ENCODE results near the gene ABCA10.
"Not testable (repeated sequence)": the region's sequence is repeated elsewhere in the genome, so short reads cannot be mapped to it uniquely, and the experiment has no call there.

ABCA10 gene

DNA sequence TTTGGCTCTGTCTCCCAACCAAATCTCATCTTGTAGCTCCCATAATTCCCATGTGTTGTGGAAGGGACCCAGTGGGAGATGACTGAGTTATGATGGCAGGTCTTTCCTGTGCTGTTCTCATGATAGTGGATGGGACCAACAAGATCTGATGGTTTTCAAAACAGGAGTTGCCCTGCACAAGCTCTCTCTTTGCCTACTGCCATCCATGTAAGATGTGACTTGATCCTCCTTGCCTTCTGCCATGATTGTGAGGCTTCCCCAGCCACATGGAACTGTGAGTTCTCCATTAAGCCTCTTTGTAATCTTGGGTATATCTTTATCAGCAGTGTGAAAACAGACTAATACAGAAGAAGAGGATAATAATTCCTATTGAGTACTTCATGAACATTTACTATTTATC is 60.0 kb downstream of the ABCA10 start:
- not testable (repeated sequence) for DNase-seq (ENCODE audit: low spot score)

DNA sequence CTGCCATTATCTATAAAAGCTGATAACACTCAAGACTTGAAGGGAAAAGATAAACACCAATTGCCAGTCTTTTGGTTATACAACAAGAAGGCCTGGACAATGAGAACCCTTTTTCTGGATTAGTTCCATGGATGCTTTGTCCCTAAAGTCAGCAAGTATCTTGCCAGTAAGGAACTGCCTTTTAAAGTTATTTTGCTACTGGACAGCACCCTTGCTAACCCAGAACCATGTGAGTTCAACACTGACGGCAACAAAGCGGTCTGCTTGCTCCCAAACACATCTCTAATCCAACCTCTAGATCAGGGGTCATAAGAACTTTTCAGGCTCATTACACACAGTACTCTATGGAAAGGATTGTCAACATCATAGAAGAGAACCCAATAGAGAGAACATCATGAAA is 61.7 kb downstream of the ABCA10 start:
- no peak for DNase-seq (ENCODE audit: low spot score)

- no peak for DNase-seq (ENCODE audit: low spot score)
These were observed 64.4 kb downstream of the ABCA10 start for GRCh38 chr17:69164206-69164605.

- DNase-seq (ENCODE audit: low spot score): no peak
These were observed 69.2 kb downstream of the ABCA10 start for GRCh38 chr17:69159418-69159817.

DNA sequence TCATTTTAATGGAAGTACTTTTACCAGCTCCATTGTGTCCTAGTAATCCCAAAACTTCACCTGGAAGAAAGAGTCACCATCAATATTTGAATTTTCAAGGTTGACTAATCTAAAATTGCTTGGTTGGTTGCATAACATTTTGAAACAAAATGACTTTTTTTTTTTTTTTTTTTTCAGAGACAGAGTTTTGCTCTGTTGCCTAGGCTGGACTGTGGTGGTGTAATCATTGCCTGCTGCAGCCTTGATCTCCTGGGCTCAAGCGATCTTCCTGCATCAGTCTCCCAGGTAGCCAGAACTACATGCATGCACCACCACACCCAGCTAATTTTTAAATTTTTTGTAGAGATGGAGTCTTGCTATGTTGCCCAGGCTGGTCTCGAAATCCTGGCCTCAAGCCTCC is 74.4 kb downstream of the ABCA10 start:
- DNase-seq (ENCODE audit: low spot score): no peak

DNA sequence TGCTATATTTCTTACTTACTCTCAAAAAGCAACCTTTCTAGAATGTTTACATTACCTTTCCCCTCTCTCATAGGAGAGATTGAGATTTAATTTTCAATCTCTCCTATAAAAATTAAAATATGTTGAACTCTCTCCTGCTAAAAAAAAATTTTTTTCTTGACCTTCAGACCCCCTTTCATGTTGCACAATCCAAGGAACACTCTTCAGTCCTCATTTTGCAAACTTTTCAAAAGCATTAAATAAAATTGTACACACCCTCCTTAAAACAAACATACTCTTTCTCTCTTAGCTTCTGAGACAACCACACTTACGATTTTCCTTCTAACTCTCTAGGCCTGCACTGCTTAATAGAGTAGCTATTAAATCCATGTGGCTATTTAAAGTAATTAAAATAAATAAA is 78.3 kb downstream of the ABCA10 start:
- DNase-seq (ENCODE audit: low spot score): no peak

GRCh38 chr17:69147460-69147859 is 81.2 kb downstream of the ABCA10 start:
- no peak for DNase-seq (ENCODE audit: low spot score)

GRCh38 chr17:69144331-69145255 is 84.0 kb downstream of the ABCA10 start:
- DNase-seq (ENCODE audit: low spot score): no peak

- DNase-seq (ENCODE audit: low spot score): no peak
These were observed 84.9 kb downstream of the ABCA10 start for GRCh38 chr17:69143683-69144231.

- no peak for DNase-seq (ENCODE audit: low spot score)
These were observed 85.5 kb downstream of the ABCA10 start for GRCh38 chr17:69143151-69143550.

DNA sequence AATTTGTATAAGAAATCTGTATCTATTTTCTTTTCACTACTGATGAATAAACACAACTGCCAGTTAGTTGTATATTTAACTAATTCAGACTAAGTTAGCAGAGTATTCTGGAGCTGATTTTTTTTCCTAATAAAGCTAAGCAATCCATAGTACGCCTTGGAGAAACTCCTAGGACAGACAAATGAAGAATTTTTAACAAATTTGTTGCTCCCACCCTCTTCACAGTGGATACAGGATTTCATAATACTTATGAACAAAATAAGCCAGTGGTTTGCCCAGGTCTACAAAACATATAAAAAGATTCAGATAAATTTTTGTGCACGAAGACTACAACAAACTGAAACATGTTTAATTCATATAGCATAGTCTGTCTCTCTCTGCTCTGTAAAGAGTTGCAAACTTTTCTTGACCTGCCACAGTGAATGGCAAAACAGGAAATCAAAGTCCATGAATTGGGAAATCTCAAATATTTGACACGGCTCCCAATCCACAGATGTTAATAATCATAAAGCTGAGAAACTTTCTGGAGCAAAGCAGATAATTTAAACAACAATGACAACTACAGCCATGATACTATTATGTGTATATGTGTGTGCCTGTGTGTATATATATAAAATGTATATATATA is 86.3 kb downstream of the ABCA10 start:
- no peak for DNase-seq (ENCODE audit: low spot score)

GRCh38 chr17:69141431-69142174 is 87.0 kb downstream of the ABCA10 start, which contains the start of gene ABCA6:
ABCA6 (minus strand) TSS chr17:69141895; CDS start chr17:69140703, 1,192 bp downstream.
- no peak for DNase-seq (ENCODE audit: low spot score)

- DNase-seq (ENCODE audit: low spot score): no peak
These were observed 94.5 kb downstream of the ABCA10 start for GRCh38 chr17:69134112-69134511.

DNA sequence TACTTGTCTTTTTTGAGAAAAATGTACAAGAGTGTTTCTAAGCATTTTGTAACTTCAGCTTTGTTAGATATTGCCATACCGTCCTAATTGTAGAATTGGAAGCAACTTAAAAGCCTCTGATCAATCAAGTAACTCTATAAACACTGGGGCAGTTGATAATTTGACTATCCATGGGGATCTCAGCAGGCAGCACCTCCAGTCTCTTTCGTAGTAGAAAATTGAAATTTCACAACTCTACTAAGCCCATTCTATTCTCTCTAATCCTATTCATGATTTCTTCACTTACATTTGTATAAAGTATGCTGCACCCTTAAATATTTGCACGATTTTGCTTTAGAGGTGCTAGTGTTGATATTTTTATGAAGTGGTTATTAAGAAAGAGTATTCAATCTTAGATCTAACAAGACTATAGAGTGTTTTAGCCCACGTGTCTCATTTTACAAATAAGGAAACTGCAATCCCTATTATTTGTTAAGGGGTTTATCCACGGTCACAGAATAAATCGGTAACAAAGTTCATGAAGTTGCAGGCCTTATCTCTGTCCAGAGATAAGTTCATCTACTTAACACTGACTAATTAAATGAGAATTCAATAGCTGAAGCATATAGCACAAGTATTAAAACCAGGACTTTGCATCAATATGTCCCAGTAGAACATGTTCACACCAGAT is 97.9 kb downstream of the ABCA10 start:
- no peak for DNase-seq (ENCODE audit: low spot score)

DNA sequence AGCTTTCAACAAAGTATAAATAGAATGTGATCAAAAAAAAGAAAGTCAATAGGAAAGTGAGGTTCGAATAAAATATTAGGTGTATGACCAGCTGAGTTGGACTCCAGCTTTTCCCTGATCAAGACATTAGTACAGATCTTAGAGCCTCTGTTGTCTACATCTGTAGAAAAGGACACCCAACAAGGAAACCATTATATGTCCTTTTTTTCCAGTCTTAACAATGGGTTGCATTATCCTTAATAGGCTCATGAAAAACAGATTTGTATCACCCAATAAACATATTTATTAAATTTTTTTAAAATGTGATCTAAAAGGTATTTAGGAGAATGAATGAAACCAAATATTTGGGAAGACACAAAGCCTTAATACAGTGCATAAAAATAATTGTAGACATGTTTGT is 105.0 kb downstream of the ABCA10 start:
- no peak for DNase-seq (ENCODE audit: low spot score)

DNA sequence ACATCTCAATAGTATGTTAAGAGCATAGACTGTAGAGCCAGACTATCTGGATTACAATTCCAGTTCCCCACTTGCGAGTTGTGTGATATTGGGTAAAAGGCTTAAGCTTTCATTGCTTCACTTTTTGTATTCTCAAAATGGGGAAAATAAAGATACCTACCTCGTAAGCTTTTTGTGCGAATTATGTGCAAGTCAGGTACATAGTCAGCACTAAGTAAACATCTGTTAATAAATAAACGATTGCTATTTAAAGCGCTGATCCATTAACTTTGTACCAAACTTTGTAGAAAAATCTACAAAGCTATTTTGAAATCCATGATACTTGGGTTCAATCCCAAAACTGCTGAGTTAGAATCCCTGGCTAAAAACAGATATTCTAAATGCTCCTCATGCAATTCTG is 106.6 kb downstream of the ABCA10 start:
- no peak for DNase-seq (ENCODE audit: low spot score)

GRCh38 chr17:69117855-69118784 is 110.5 kb downstream of the ABCA10 start:
- DNase-seq (ENCODE audit: low spot score): no peak

GRCh38 chr17:69111794-69112193 is 116.8 kb downstream of the ABCA10 start:
- DNase-seq (ENCODE audit: low spot score): no peak

GRCh38 chr17:69105907-69106730 is 122.5 kb downstream of the ABCA10 start:
- no peak for DNase-seq (ENCODE audit: low spot score)

All from D341Med (cell line).